Measurements from ENCODE around the gene RBM18. TPM values are rescaled to one million over a fixed set of nuclear protein-coding genes. Genes with fewer than 3 reads are reported as not detected.

RBM18 gene
- total RNA-seq, 4 donors from 2014 or later = 8.1 to 18.8 (median 10.1) TPM

GRCh38 chr9:122221183-122221811 lies 43.3 kb downstream of the RBM18 start:
- TF ChIP-seq CTCF (IDR thresholded peaks at IDR 0.05; ENCODE audit: low read depth) = no peak

- TF ChIP-seq CTCF (IDR thresholded peaks at IDR 0.05; ENCODE audit: low read depth) = no peak
Observed at GRCh38 chr9:122220673-122221182, 43.9 kb downstream of the RBM18 start.

GRCh38 chr9:122219856-122220672 lies 44.6 kb downstream of the RBM18 start:
- no peak for TF ChIP-seq CTCF (IDR thresholded peaks at IDR 0.05; ENCODE audit: low read depth)

GRCh38 chr9:122218935-122219855 lies 45.4 kb downstream of the RBM18 start:
- TF ChIP-seq CTCF (IDR thresholded peaks at IDR 0.05; ENCODE audit: low read depth) = no peak

GRCh38 chr9:122218071-122218934 lies 46.3 kb downstream of the RBM18 start:
- no peak for TF ChIP-seq CTCF (IDR thresholded peaks at IDR 0.05; ENCODE audit: low read depth)

- TF ChIP-seq CTCF (IDR thresholded peaks at IDR 0.05; ENCODE audit: low read depth) = no peak
Observed at GRCh38 chr9:122217640-122218039, 47.0 kb downstream of the RBM18 start.
